Measurements from ENCODE around the gene MRPL43.

MRPL43 gene

DNA sequence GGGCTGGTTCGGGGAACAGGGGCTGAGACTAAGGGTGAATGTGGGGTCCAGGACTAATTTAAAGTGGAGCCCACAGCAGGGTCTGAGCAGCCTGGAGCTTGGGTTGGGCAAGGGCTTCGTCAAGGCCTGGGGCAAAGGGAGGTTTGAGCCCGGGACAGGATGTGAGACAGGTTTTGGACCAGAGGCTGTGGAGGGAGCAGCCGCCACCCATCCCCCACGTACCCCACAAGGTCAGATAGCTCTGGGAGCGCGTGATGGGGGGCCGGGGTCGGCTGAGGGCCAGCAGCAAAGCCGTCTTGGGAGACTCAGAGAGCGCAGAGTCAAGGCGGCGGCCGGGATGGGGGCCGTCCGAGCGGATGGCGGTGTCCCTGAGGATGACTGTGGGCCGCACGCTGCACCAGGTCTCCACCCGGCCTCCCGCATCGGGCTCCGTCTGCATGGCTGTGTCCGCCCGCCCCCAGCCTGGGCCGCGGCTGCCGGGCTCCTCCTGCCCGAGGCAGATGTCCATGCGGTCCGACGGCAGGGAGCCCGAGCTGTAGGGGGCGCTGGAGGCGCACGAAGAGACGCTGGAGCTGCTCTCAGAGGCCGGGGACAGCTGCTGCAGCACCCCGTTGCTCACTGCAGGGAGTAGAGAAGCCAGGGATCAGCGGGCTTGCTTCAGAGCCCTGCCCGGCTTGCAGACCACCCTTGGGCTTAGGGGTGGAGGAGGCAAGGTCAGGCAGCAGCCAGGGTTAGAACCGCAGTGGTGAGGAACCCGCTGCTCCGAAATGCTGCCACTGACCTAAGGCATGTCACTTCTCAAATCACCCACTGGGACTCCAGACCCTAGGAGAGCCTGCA, 31.5 kb upstream of the MRPL43 start:
- peak; percentile 74 for DNase-seq

GRCh38 chr10:101018118-101018599, 30.9 kb upstream of the MRPL43 start:
- no peak for DNase-seq

- no peak for DNase-seq
Observed at GRCh38 chr10:101016814-101017213, 29.5 kb upstream of the MRPL43 start.

GRCh38 chr10:101015582-101015973, 28.3 kb upstream of the MRPL43 start:
- no peak for DNase-seq

DNA sequence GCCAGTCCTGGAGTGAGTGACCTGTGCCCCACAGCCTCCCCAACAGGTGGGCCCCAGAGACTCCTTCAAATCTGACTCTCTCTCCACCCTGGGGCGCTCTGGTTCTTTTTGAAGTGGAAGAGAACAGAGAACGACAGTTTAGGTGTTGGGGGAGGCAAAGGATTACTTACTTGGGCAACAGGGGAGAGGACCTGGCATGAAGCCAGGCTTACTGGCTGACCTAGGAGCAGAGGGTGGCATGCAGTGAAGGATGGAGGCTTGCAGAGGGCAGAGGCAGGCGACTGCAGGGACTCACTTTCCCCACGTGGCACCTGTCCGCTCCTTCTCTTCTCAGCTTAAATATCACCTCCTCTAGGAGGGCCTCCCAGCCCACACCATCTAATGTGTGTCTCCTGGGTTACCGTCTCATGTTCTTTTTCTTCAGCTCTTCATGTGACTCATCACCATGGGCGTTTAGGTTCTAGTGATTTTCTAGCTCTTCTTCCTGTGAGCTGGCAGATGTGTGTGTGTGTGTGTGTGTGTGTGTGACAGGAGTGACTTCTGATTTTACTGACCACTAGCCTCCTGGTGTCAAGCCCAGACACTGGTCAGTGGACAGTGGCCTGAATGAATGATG, 27.8 kb upstream of the MRPL43 start:
- peak; percentile 79 for DNase-seq

DNA sequence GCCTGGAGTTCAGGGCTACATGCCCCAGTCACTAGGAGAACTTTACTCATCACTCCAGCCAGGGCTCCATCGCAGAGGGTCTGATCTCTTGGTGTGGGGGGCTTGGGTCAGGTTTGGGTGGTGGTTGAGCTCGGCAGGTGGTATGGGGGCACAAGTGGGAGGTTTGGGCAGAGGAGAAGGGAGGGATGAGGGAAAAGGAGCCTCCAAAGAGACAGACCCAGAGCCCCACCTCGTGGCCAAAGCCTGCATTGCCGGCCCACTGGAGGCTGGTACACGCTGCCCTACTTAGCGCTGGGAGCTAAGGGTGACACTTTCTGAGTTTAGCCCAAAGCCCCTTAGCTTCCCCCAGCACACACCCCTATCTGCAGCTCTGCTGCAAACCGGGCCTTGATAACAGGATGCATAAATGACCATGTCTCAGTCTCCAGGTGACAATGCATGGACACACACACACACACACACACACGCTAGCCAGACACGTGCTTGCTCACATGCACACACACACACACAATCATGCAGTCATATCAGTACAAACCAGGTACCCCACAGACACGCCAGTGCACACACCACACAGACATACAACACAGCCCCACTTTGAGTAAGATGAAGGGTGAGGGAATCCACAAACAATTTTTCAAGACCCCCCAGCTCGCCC, 27.1 kb upstream of the MRPL43 start:
- peak; percentile 50 for DNase-seq

DNA sequence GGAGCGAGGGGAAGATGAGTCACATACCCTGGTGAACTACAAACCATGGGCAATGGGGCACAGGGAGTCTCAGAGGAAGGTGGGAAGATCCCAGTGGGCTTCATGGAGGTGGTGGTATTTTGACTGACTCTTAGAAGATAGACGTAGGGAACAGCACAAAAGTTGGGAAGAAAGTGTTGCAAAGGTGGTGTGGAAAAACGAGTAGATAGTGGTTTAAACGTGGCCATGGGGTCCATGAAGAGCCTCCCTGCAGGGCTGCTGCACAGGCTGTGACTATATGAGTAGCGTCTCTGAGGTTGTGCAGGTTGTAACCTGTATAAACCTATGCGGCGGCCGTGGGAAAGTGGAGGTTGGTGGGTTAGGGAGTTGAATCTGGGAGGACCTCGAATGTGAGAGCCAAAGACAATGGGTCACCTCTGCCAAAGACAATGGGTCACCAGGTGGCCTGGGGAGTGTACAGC, 26.1 kb upstream of the MRPL43 start:
- DNase-seq = no peak

GRCh38 chr10:101012525-101013364, 25.4 kb upstream of the MRPL43 start:
- peak; percentile 89 for DNase-seq

- no peak for DNase-seq
Observed at GRCh38 chr10:101011517-101012423, 24.5 kb upstream of the MRPL43 start.

GRCh38 chr10:101010329-101010728, 23.0 kb upstream of the MRPL43 start:
- DNase-seq = no peak

- no peak for DNase-seq
Observed at GRCh38 chr10:101008823-101009423, 21.6 kb upstream of the MRPL43 start.

GRCh38 chr10:101007915-101008822, 20.9 kb upstream of the MRPL43 start:
- DNase-seq = no peak

- DNase-seq = no peak
Observed at GRCh38 chr10:101007099-101007711, 19.9 kb upstream of the MRPL43 start.

GRCh38 chr10:101006593-101007098, 19.3 kb upstream of the MRPL43 start:
- no peak for DNase-seq

DNA sequence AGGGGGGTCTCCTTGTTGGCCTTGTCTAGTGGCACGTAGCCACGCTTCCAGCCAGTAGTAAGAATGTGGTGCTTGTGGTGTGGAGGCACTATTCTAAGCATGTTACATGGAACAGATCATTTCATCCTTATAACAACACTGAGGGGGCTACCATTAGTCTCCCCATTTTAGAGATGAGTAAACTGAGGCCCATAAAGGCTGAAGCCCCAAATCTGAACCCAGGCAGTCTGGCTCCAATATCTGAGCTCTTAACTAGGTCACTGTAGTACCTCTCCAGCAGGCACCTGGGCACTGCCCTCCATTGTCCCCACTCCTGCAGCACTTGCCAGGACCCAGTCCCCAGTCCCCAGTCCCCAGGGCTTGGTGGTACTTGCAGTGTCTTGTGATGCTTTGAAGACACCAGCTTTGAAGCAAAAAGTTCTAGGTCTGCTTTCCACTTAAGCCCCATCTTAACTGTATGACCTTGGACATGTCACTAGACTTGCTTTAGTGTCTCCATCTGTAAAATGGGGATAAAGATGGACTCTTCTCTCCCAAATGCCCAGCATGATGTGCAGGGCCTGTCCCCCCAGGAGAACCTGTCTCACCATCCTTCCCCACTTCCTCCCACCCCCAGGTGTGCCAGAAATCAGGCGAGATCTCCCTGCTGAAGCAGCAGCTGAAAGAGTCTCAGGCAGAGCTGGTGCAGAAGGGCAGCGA, 18.7 kb upstream of the MRPL43 start:
- no peak for DNase-seq

GRCh38 chr10:101005361-101005760, 18.1 kb upstream of the MRPL43 start:
- no peak for DNase-seq

- no peak for DNase-seq
Observed at GRCh38 chr10:101003639-101004206, 16.4 kb upstream of the MRPL43 start.

DNA sequence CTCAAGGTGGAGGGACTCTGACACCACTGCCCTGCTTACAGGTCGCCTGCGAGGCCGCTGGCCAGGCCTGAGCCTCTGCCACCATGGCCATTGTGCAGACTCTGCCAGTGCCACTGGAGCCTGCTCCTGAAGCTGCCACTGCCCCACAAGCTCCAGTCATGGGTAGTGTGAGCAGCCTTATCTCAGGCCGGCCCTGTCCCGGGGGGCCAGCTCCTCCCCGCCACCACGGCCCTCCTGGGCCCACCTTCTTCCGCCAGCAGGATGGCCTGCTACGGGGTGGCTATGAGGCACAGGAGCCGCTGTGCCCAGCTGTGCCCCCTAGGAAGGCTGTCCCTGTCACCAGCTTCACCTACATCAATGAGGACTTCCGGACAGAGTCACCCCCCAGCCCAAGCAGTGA, 15.2 kb upstream of the MRPL43 start:
- DNase-seq = no peak

Measured in NCI-H226 (cell line).